Measurements from ENCODE around the gene KIAA1217.

Gene KIAA1217

DNA sequence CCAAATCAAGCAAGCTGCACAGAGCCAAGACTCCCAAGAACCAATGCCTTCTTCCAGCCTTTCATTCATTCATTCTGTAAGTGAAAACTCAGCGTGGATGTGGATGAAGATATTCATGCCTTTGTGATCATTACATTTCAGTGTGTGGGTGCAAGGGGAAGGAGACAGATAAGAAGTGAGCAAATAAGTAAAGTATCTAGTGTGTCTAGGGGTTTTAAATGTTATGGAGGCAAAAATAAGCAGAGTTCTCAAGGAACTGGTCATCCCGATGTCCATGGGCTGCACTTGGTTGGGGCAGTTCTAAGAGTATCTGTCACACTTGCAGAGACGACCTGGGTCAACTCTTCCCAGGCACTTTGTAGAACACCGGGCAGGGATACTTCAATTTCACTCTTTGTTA lies 149.1 kb downstream of the KIAA1217 start:
- H2BK12ac ChIP-seq (ENCODE audit: low read length) = no peak overlapping the region
- peaks cover 0 to 2% (median 0%) of the 10 kb centered on the region in 3 experiments for H3K27me3 ChIP-seq (ENCODE audit: control insufficient read depth in 3 of 3, insufficient read depth in 3 of 3, low read depth in 1 of 3, low read length in 3 of 3)
- H2BK5ac ChIP-seq (ENCODE audit: low read length) = no peak overlapping the region
- no CpG with 5 or more reads among the region's 4 CpGs for WGBS, 2 donors (ENCODE audit: extremely low coverage in 2 of 2, insufficient read length in 2 of 2, insufficient replicate concordance in 1 of 2)
- peak overlapping the region; percentile 38 for H2AFZ ChIP-seq (ENCODE audit: low read length)
- H3K4ac ChIP-seq (ENCODE audit: low read length) = no peak overlapping the region
- no peak overlapping the region for H3K27ac ChIP-seq (replicated peaks; ENCODE audit: low read length)
- no peak overlapping the region for H3K9ac ChIP-seq (ENCODE audit: low read depth, low read length, poor library complexity)
- no peaks in the 10 kb centered on the region for H3K36me3 ChIP-seq (replicated peaks in 1 of 2; ENCODE audit: control insufficient read depth in 2 of 2, insufficient read depth in 2 of 2, low read length in 2 of 2)
- H3K4me3 ChIP-seq (ENCODE audit: low read length in 2 of 2) = no peak overlapping the region
- no peak overlapping the region for H4K91ac ChIP-seq (ENCODE audit: low read depth, low read length, poor library complexity)
- H3K4me1 ChIP-seq (ENCODE audit: control insufficient read depth in 2 of 2, insufficient read depth in 1 of 2, low read depth in 1 of 2, low read length in 2 of 2) = peaks cover 14 to 19% of the 10 kb centered on the region in 2 donors
- no peak overlapping the region for H3K4me2 ChIP-seq (ENCODE audit: insufficient read depth, low read length, poor library complexity, severe bottlenecking)
- H3K9me3 ChIP-seq (replicated peaks in 1 of 2; ENCODE audit: control insufficient read depth in 2 of 2, insufficient read depth in 1 of 2, low read depth in 1 of 2, low read length in 2 of 2) = peaks cover 0 to 1% of the 10 kb centered on the region in 2 donors
- H3K23ac ChIP-seq (ENCODE audit: low read depth, low read length, poor library complexity) = no peak overlapping the region
- no peak overlapping the region for H4K8ac ChIP-seq (ENCODE audit: low read depth, low read length)
- DNase-seq (ENCODE audit: low spot score) = no peak
- H2BK15ac ChIP-seq (ENCODE audit: low read length) = no peak overlapping the region
- H3K14ac ChIP-seq (ENCODE audit: low read length) = no peak overlapping the region
- H3K79me1 ChIP-seq (ENCODE audit: low read depth, low read length) = no peaks in the 10 kb centered on the region
- H2BK120ac ChIP-seq (ENCODE audit: low read depth, low read length) = no peak overlapping the region
- H2AK5ac ChIP-seq (ENCODE audit: low read depth, low read length) = no peak overlapping the region
- H3K18ac ChIP-seq (ENCODE audit: low read length) = no peak overlapping the region

DNA sequence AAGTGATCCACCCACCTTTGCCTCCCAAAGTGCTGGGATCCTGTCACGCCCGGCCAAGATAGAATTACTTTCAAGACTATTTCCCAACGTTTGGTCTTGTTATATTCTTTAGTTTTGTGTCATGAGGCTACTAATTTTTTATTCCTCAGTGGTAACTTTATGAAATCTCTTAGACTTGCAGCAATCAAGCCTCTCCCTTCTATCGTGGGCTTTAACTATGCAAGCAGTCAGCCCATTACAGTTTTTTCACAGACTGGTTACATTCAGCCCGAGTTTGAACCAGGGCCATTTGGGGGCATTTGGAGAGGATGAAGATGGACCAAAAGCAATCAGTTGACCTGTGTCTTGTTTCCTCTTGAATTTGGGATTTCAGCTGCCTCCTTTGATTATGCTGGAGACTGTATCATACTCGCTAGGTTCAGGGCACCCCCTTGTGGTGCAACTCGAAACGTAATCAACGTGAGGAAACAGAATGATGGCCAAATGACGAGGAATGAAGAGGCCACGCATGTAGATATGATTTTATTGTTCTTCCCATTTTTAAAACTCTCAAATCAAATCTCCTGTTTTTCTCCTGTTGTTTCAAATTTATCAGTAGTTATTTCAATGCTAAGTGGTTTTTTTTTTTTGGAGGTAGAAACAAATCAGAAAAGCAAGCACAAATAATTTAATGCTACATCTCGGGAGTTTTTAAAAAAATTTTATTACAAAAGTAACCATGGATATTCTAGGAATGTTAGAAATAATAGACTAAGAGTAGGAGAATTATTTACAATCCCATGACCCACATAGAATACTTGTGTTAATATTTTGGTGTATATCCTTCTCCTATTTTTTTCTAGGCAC lies 151.6 kb downstream of the KIAA1217 start:
- Histone ChIP-seq H4K91ac (ENCODE audit: low read depth, low read length, poor library complexity) (no peak overlapping the region), H3K9me3 (replicated peaks in 1 of 2; ENCODE audit: control insufficient read depth in 2 of 2, insufficient read depth in 1 of 2, low read depth in 1 of 2, low read length in 2 of 2) (no peaks in the 10 kb centered on the region), H3K36me3 (replicated peaks in 1 of 2; ENCODE audit: control insufficient read depth in 2 of 2, insufficient read depth in 2 of 2, low read length in 2 of 2) (no peaks in the 10 kb centered on the region), H3K4ac (ENCODE audit: low read length) (no peak overlapping the region), H2BK12ac (ENCODE audit: low read length) (no peak overlapping the region), H2AFZ (ENCODE audit: low read length) (no peak overlapping the region), H3K9ac (ENCODE audit: low read depth, low read length, poor library complexity) (no peak overlapping the region), H3K79me1 (ENCODE audit: low read depth, low read length) (no peaks in the 10 kb centered on the region), H3K4me2 (ENCODE audit: insufficient read depth, low read length, poor library complexity, severe bottlenecking) (no peak overlapping the region), H3K14ac (ENCODE audit: low read length) (no peak overlapping the region), H2AK5ac (ENCODE audit: low read depth, low read length) (no peak overlapping the region), H2BK5ac (ENCODE audit: low read length) (no peak overlapping the region), H3K27ac (replicated peaks; ENCODE audit: low read length) (no peak overlapping the region), H2BK15ac (ENCODE audit: low read length) (no peak overlapping the region), H4K8ac (ENCODE audit: low read depth, low read length) (no peak overlapping the region), H3K18ac (ENCODE audit: low read length) (no peak overlapping the region), H3K4me3 (ENCODE audit: low read length in 2 of 2) (no peak overlapping the region), H3K4me1 (ENCODE audit: control insufficient read depth in 2 of 2, insufficient read depth in 1 of 2, low read depth in 1 of 2, low read length in 2 of 2) (peaks cover 12 to 14% of the 10 kb centered on the region in 2 donors), H3K27me3 (ENCODE audit: control insufficient read depth in 3 of 3, insufficient read depth in 3 of 3, low read depth in 1 of 3, low read length in 3 of 3) (no peaks in the 10 kb centered on the region), H3K23ac (ENCODE audit: low read depth, low read length, poor library complexity) (no peak overlapping the region), H2BK120ac (ENCODE audit: low read depth, low read length) (no peak overlapping the region)
- DNase-seq (ENCODE audit: low spot score) = peak; percentile 57
- no CpG with 5 or more reads among the region's 12 CpGs for WGBS, 2 donors (ENCODE audit: extremely low coverage in 2 of 2, insufficient read length in 2 of 2, insufficient replicate concordance in 1 of 2)

DNA sequence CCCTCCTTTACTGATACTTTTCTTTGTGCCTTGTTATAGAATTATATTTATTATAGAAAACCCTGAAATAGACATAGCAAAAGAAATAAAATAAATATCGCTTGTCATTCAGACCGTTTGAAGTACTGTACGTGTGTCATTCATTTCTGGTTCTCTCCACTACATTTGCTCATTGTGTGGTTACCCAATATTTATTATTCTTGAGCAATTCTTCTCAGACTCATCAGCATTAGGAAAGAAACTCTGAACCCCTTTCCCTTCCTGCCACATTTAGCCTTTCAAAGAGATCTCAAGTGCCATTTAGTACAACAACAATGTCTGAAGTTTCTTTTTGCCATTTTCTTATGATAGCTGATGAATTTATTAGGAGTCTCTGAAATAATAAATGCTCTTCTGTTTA lies 154.1 kb downstream of the KIAA1217 start:
- Histone ChIP-seq H4K8ac (ENCODE audit: low read depth, low read length) (no peak overlapping the region), H3K79me1 (ENCODE audit: low read depth, low read length) (no peaks in the 10 kb centered on the region), H3K4me1 (ENCODE audit: control insufficient read depth in 2 of 2, insufficient read depth in 1 of 2, low read depth in 1 of 2, low read length in 2 of 2) (peaks cover 2 to 3% of the 10 kb centered on the region in 2 donors), H2BK120ac (ENCODE audit: low read depth, low read length) (no peak overlapping the region), H2BK5ac (ENCODE audit: low read length) (no peak overlapping the region), H3K9me3 (replicated peaks in 1 of 2; ENCODE audit: control insufficient read depth in 2 of 2, insufficient read depth in 1 of 2, low read depth in 1 of 2, low read length in 2 of 2) (no peaks in the 10 kb centered on the region), H3K9ac (ENCODE audit: low read depth, low read length, poor library complexity) (no peak overlapping the region), H2BK15ac (ENCODE audit: low read length) (no peak overlapping the region), H2BK12ac (ENCODE audit: low read length) (no peak overlapping the region), H3K18ac (ENCODE audit: low read length) (no peak overlapping the region), H4K91ac (ENCODE audit: low read depth, low read length, poor library complexity) (no peak overlapping the region), H3K4me2 (ENCODE audit: insufficient read depth, low read length, poor library complexity, severe bottlenecking) (no peak overlapping the region), H3K27ac (replicated peaks; ENCODE audit: low read length) (no peak overlapping the region), H3K14ac (ENCODE audit: low read length) (no peak overlapping the region), H3K23ac (ENCODE audit: low read depth, low read length, poor library complexity) (no peak overlapping the region), H2AK5ac (ENCODE audit: low read depth, low read length) (no peak overlapping the region), H3K4ac (ENCODE audit: low read length) (no peak overlapping the region), H3K27me3 (ENCODE audit: control insufficient read depth in 3 of 3, insufficient read depth in 3 of 3, low read depth in 1 of 3, low read length in 3 of 3) (no peaks in the 10 kb centered on the region), H3K36me3 (replicated peaks in 1 of 2; ENCODE audit: control insufficient read depth in 2 of 2, insufficient read depth in 2 of 2, low read length in 2 of 2) (no peaks in the 10 kb centered on the region), H3K4me3 (ENCODE audit: low read length in 2 of 2) (no peak overlapping the region), H2AFZ (ENCODE audit: low read length) (no peak overlapping the region)
- no CpG with 5 or more reads among the region's 3 CpGs for whole genome bisulfite sequencing, 2 donors (ENCODE audit: extremely low coverage in 2 of 2, insufficient read length in 2 of 2, insufficient replicate concordance in 1 of 2)
- DNase-seq (ENCODE audit: low spot score) = no peak

DNA sequence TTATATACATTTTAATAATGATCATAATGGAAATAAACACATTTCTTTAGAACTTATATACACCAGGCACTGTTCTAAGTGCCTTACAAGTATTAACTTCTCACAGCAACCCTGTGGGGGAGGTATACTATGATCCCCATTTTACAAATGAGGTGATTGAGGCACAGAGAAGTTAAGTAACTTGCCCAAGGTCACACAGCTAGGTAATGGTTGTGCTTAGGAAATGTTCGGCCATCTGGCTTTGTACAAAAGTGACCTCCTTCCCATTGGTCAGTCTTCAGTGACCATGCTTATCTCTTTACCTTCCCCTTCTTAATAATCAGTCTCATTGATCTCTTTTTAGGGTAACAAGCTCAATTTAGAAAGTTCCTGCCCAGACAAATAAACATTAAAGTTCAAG lies 158.8 kb downstream of the KIAA1217 start:
- no CpG with 5 or more reads among the region's 1 CpG for WGBS, 2 donors (ENCODE audit: extremely low coverage in 2 of 2, insufficient read length in 2 of 2, insufficient replicate concordance in 1 of 2)
- Histone ChIP-seq H3K4me2 (ENCODE audit: insufficient read depth, low read length, poor library complexity, severe bottlenecking) (no peak overlapping the region), H3K4me1 (ENCODE audit: control insufficient read depth in 2 of 2, insufficient read depth in 1 of 2, low read depth in 1 of 2, low read length in 2 of 2) (no peaks in the 10 kb centered on the region), H4K91ac (ENCODE audit: low read depth, low read length, poor library complexity) (no peak overlapping the region), H3K27ac (replicated peaks; ENCODE audit: low read length) (no peak overlapping the region), H2AFZ (ENCODE audit: low read length) (no peak overlapping the region), H3K23ac (ENCODE audit: low read depth, low read length, poor library complexity) (no peak overlapping the region), H2BK15ac (ENCODE audit: low read length) (no peak overlapping the region), H2AK5ac (ENCODE audit: low read depth, low read length) (no peak overlapping the region), H3K27me3 (ENCODE audit: control insufficient read depth in 3 of 3, insufficient read depth in 3 of 3, low read depth in 1 of 3, low read length in 3 of 3) (no peaks in the 10 kb centered on the region), H4K8ac (ENCODE audit: low read depth, low read length) (no peak overlapping the region), H3K9me3 (replicated peaks in 1 of 2; ENCODE audit: control insufficient read depth in 2 of 2, insufficient read depth in 1 of 2, low read depth in 1 of 2, low read length in 2 of 2) (no peaks in the 10 kb centered on the region), H3K36me3 (replicated peaks in 1 of 2; ENCODE audit: control insufficient read depth in 2 of 2, insufficient read depth in 2 of 2, low read length in 2 of 2) (no peaks in the 10 kb centered on the region), H3K9ac (ENCODE audit: low read depth, low read length, poor library complexity) (no peak overlapping the region), H3K18ac (ENCODE audit: low read length) (no peak overlapping the region), H3K4ac (ENCODE audit: low read length) (no peak overlapping the region), H2BK5ac (ENCODE audit: low read length) (no peak overlapping the region), H3K14ac (ENCODE audit: low read length) (no peak overlapping the region), H3K79me1 (ENCODE audit: low read depth, low read length) (no peaks in the 10 kb centered on the region), H2BK120ac (ENCODE audit: low read depth, low read length) (no peak overlapping the region), H3K4me3 (ENCODE audit: low read length in 2 of 2) (no peak overlapping the region), H2BK12ac (ENCODE audit: low read length) (no peak overlapping the region)
- DNase-seq (ENCODE audit: low spot score) = no peak

All from neuronal stem cell (in vitro differentiated cells).